WI38 (cell line): ENCODE data around the gene RNASET2.

ENCODE experiments used
- H3K4me3 ChIP-seq: 2 replicates; pipeline ENCODE4 v1.5.1; 2011; ENCODE audit warnings: low read depth, mild to moderate bottlenecking, control low read depth, low read length
- TF ChIP-seq, protein P1 (sequence below): IDR thresholded peaks from 2 replicates; pipeline ENCODE4 v1.5.1; 2012; ENCODE audit warnings: low read depth, mild to moderate bottlenecking, control low read depth, low read length

The RNASET2 gene

DNA sequence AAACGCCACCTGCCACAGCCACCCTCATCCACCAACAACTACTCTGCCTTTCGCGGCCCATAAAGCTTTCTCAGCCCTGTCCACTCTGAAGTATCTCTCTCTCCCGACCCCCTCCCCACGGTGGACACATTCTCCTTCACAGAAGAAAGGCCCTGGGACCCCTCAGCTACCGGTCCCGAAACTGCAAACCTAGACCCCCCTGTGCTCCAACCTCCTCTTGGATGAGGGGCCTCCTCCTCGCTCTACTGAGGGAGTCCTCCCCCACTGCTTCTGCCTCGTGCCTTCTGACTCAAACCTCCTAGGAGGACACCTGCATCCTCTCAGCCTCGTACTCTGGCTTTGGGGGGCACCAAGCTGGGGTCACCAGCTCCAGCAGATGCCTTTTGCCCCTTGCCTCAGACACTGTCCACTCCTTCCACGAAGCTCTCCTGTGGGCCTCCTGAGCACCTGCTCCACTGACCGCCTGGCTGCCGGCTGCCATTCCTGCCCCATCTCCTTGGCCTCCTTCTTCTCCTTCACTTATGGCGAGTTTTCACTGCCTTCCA lies 24.9 kb downstream of the RNASET2 start:
- no peak overlapping the region for H3K4me3 ChIP-seq
- TF ChIP-seq, protein P1, sequence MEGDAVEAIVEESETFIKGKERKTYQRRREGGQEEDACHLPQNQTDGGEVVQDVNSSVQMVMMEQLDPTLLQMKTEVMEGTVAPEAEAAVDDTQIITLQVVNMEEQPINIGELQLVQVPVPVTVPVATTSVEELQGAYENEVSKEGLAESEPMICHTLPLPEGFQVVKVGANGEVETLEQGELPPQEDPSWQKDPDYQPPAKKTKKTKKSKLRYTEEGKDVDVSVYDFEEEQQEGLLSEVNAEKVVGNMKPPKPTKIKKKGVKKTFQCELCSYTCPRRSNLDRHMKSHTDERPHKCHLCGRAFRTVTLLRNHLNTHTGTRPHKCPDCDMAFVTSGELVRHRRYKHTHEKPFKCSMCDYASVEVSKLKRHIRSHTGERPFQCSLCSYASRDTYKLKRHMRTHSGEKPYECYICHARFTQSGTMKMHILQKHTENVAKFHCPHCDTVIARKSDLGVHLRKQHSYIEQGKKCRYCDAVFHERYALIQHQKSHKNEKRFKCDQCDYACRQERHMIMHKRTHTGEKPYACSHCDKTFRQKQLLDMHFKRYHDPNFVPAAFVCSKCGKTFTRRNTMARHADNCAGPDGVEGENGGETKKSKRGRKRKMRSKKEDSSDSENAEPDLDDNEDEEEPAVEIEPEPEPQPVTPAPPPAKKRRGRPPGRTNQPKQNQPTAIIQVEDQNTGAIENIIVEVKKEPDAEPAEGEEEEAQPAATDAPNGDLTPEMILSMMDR, result no peak

DNA sequence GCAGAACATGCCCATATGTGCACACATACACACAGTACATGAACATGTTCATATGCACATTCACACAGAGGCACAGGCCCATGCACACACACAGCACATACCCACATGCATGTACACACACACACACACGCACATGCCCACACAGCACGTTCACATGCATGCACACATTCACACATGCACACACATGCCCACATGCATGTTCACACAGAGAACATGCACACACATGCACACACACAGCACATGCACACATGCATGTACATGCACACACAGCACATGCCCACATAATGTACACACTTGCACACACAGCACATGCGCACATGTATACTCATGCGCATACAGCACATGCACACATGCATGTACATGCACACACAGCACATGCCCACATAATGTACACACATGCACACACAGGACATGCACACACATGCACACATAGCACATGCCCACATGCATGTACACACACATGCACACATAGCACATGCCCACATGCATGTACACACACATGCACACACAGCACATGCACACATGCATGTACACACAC lies 25.9 kb downstream of the RNASET2 start:
- H3K4me3 ChIP-seq, result no peak overlapping the region
- TF ChIP-seq, protein P1, result no peak

DNA sequence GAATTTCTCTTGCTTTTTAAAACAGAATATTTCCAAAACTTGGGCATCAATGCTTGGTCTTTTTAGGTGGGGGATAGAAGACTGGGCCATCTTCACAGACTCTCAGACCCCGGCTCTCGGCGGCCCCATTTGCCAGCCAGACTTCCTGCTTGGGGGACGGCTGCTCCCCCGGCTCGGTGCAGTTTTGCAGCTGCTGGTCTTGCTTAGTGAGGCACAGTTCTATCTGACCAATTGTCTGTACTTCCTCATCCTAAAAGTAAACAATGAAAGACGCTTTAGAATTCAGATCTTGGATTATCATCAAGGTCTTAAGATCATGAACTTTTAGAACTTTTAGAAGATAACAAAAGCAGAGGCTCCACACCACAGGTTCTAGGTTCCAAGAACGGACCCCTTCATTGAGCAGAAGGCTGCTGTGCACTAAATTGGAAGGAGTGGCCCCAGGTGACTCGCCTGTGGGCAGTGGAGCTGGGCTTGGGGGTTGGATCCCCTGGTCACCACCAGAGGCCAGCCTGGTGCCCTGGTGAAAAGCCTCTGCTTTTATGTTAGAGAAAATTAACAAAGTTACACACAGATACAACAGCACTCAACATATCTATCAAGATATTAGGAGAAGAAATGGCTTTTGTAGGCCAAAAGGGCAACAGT lies 26.7 kb downstream of the RNASET2 start:
- TF ChIP-seq, protein P1, result no peak
- no peak overlapping the region for H3K4me3 ChIP-seq

DNA sequence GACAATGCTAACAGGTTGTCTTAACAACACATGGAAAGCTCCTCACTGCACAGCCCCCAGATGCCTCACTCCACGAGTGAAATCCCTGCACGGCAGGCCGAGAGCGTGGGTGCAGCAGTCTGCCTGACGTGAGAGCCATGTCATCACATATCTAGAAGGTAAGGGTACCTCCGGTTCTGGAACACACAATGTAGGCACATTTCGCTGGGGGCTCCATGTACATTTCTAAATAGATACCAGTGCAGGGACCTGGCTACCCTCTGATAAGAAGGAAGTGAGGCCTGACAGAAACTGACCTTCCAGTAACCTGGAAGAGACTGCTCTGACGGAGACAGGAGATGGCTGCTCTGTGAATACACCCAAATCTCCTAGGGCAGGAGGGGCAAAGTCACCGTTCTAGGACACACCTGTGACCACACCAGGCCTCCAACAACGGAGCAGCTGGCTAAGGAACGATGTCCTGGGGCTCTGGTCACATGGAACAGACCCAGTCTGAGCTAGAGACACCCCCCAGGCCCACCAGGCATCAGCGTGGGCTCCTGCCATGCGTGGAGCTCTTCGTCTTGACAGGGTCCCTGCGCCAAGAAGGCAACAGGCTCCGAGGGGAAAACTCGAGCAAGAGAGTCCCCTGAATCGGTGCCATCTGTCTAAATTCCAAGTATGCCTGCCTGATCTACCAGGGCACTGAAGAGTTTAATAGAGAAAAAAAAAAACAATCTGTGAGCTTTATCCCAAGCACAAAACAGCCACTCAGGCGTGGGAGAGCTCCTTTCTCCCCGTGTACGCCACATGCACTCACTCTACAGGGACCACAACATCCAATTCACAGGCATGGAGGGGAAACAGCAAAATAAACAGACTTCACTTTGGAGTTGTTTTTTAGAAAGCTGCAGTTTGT lies 27.5 kb downstream of the RNASET2 start:
- TF ChIP-seq, protein P1, result no peak
- no peak overlapping the region for H3K4me3 ChIP-seq

DNA sequence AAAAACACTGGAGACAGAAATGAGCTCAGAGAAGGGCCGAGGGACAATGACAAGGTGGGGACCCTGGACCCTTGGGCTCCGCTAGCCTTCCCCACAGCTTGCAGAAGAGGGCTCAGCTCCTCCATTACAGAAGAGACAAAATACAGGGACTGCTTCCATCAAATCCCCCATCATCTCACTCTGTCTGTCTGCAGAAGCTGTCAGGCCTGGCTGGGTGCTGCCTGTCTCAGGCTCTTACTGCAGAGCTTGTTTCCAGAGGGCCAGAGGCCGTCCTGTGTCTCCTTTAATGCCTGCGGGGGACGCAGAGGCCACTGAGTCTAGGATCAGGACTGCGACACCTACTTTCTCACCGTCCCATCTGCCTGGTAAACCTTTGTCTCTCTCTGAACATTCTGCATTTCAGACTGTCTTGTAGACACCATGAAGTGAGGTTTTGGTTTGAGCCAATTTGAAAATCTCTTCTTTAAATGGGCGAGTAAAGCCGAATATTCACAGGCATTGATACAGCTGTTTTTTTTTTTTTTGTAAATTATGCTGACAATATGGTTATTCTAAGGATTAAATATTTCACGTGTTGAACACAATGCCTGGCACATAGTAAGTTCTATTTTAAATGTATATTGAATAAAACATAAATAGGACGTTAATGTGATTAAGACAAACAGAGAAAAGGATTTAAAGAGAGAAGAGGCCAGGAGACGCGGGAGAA lies 28.3 kb downstream of the RNASET2 start:
- TF ChIP-seq, protein P1, result no peak
- H3K4me3 ChIP-seq, result no peak overlapping the region

DNA sequence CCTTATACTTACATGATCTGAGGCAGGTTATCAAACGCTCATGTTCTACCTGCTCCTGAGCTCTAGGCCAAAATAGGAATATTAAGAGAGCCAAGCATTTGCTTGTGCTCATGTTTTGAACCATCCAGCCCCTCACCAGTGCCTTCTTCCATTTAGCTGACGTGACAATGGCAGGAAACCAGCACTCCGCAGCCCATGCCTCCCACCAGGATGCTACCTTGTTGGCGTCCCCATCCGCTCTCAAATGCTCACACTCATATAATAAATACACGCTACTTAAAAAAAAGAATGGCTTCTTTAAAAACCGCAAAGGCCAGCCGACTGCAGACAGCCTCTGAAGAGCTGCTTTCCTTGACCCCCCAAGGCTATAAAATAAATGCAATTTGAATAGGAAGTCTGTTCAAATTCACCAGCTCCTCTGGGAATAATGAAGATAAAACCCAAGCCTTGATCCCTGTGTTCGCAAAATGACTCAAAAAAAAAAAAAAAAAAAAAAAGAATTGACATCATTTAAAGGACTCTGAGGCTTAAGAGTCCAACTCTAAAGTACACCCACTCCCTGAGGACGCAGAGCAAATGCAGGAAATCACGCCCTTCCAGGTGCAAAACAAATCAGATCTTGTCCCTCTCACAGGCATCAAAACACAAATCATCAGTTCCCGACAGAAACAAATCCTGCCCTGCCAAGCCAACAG lies 29.0 kb downstream of the RNASET2 start:
- H3K4me3 ChIP-seq, result no peak overlapping the region
- TF ChIP-seq, protein P1, result no peak
